ENCODE measurements around the gene RASL12. TPM values are rescaled to one million over a fixed set of nuclear protein-coding genes. Genes with fewer than 3 reads are reported as not detected.

RASL12 gene, protein sequence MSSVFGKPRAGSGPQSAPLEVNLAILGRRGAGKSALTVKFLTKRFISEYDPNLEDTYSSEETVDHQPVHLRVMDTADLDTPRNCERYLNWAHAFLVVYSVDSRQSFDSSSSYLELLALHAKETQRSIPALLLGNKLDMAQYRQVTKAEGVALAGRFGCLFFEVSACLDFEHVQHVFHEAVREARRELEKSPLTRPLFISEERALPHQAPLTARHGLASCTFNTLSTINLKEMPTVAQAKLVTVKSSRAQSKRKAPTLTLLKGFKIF
- total RNA-seq (2022; extraction: Qiagen RNA extraction; ENCODE audit: low read depth) = 0.09 to 0.16 TPM (median 0.11 TPM) in 4 of 5 replicates, not detected in the other

DNA sequence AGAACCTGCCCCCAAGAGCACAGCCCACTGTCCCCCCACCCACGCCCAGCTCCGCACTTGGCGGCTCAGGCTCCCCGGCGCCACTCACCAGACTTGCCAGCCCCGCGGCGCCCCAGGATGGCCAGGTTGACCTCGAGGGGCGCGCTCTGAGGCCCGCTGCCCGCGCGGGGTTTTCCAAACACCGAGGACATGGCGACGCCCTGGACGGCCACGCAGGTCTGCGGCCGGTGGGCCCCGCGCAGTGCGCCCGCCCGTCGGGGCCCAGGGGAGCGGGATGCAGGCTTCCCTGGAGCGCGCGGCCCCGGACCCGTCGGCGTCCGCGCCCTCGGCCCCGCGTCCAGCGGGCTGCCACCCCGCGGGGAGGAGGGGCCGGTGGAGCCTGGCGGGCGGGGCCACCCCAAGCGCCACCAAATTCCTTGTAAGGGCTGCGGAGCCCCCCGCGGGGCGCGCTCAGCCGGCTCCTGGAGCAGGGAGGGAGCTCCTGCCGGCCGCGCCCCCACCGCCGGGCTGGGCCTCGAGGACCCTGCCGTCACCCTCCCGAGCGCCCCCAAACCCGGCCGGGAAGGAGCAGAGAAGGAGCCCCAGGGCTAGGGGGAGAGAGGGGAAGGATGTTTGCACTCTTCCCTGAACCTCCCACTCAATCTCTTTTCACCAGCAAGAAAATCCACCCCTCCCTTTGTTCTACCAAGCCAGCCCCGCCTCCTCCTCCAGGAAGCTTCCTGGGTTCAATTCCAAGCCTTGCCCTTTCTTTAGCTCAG is at the start of gene RASL12:
TSS of gene RASL12 (minus strand) at position 347 of the 758 bp plus-strand sequence. CDS start at position 191, 156 bp downstream.

DNA sequence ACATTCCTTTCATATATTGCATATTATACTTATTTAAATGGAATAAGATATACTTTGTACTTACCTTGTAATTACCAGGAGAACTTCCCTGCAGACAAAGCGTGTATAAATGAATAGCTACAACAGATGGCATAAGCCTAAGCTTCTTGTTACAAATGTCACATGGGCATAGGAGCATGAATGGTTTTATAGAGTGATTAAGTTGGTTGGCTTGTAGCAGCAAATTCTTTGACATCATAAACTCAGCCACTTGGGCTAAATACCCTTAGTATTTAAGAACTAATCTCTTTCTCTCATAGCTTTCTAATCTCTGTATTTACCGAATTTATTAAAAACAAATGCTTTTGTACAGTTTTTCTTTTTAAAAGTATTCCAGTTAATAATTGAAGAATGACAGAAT is 47.3 kb upstream of the RASL12 start, which contains the start of gene UBAP1L:
TSS of gene UBAP1L (minus strand) at position 115 of the 400 bp plus-strand sequence. CDS start 8,985 bp downstream, outside the sequence.

DNA sequence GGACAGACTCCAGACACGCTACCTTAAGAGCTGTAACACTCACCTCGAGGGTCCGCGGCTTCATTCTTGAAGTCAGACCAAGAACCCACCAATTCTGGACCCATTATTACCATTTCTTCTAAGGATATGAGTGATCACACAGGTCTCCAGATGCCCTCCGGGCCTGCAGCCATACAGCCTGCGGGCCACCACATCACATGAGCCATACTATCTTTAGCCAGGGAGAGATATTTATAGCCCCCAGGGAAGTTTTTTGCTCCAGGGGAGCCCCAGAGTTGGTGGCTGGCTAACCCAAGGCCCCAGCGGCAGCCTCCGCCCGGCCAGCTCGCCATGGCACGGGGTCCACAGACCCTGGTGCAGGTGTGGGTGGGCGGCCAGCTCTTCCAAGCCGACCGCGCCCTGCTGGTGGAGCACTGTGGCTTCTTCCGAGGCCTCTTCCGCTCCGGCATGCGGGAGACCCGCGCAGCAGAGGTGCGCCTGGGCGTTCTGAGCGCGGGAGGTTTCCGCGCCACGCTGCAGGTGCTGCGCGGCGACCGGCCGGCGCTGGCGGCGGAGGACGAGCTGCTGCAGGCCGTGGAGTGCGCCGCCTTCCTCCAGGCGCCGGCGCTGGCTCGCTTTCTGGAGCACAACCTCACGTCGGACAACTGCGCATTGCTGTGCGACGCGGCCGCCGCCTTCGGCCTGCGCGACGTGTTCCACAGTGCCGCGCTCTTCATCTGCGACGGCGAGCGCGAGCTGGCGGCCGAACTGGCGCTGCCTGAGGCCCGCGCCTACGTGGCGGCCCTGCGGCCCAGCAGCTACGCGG is 8.9 kb upstream of the RASL12 start, which contains the start of gene KBTBD13:
TSS of gene KBTBD13 (plus strand) at position 261 of the 805 bp plus-strand sequence. CDS start at position 331, 70 bp downstream.

DNA sequence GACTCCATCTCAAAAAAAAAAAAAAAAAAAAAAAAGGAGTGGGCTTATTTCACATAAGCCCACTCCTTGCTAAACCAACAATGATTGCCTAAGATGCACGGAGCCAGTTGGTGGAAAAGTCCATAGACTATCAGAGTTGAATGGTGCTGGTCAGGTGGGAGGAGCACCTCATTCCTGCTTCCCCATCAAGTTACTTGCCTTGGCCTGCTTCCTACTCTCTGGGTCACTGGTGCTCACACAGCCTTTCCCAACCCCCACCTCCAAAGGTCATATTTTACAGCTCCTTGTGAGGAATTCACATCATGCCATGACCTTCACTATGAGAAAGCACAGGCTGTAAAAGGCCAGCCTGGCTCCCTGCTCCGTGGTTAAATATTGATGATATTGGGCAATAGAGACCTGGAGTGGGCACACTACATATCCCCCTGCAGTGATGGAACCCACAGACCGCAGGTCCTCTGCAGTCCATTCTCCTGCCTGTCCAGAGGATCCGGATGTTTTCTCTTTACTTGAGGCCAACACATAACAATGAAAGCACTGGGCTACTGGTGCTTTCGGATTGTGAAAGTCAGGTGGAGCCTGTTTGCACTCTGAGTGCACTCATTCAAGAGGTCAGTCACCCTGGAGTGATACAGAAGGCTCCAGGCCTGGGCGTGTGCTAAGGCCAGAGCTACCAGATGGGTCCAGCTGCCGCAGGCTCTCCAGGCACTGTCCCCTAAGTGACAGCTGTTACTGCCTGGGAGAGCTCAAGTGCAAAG is 22.9 kb downstream of the RASL12 start, which contains the start of gene SLC51B:
TSS of gene SLC51B (plus strand) at position 664 of the 758 bp plus-strand sequence. CDS start 4,618 bp downstream, outside the sequence.

DNA sequence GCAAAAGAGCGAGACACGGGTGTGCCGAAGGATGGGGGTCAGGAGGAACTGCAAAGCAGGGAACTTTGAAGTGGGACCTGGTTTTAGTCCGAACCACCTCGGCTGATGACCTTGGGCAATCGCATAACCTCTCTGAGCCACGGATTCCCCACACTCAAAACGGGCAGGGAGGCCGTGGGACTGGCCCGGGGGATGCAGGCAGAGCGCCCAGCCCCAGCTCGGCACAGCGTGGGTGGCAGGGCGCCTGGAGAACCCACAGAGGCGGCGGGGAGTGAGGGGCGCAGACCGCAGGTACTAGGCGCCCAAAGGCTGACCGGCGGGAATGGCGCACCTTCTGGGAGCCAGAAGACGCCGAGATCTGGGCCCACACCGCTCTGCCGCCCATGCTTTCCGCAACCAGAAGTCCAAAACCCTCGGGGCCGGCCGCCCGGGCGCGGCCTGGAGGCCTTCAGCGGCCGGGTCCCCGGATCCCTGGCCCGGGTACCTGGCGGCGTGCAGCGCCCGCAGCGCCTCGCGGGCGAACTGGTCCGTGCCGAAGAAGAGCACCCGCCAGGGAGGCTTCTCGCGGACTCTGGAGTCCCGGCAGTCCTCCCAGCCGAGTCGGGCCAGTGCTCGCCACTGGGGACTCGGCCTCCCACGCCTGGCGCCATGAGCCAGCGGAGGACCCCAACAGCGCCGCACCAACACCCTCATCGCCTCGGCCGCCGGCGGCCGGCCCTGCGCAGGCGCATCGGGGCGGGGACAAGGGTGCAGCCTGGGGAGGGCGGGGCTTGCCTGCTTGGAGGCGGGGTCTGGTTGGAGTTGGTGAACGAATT is 38.7 kb downstream of the RASL12 start, which contains the start of gene MTFMT:
TSS of gene MTFMT (minus strand) at position 719 of the 815 bp plus-strand sequence. CDS start at position 693, 26 bp downstream.

Other genes starting within 250 kb of the RASL12 start
- 16.2 to 23.1 TPM (median 20.2 TPM) in 5 replicates for gene PIF1, start 242.3 kb downstream of the RASL12 start, total RNA-seq (2022; extraction: Qiagen RNA extraction; ENCODE audit: low read depth)
- 6.1 to 7.3 TPM (median 6.6 TPM) in 5 replicates for gene PLEKHO2, start 226.1 kb downstream of the RASL12 start, total RNA-seq (2022; extraction: Qiagen RNA extraction; ENCODE audit: low read depth)
- gene ANKDD1A, start 156.1 kb downstream of the RASL12 start, total RNA-seq (2022; extraction: Qiagen RNA extraction; ENCODE audit: low read depth) = 1.5 to 1.9 TPM (median 1.8 TPM) in 5 replicates
- 110 to 132 TPM (median 123 TPM) in 5 replicates for gene SPG21, start 78.1 kb downstream of the RASL12 start, total RNA-seq (2022; extraction: Qiagen RNA extraction; ENCODE audit: low read depth)
- 23.6 to 29.5 TPM (median 27.4 TPM) in 5 replicates for gene MTFMT, start 38.4 kb downstream of the RASL12 start, total RNA-seq (2022; extraction: Qiagen RNA extraction; ENCODE audit: low read depth)
- 10.3 to 14.3 TPM (median 12.6 TPM) in 5 replicates for gene SLC51B, start 22.6 kb downstream of the RASL12 start, total RNA-seq (2022; extraction: Qiagen RNA extraction; ENCODE audit: low read depth)
- gene KBTBD13, start 8.8 kb upstream of the RASL12 start, total RNA-seq (2022; extraction: Qiagen RNA extraction; ENCODE audit: low read depth) = not detected in 5 replicates
- gene UBAP1L, start 47.2 kb upstream of the RASL12 start, total RNA-seq (2022; extraction: Qiagen RNA extraction; ENCODE audit: low read depth) = 0.59 to 1.3 TPM (median 0.87 TPM) in 5 replicates
- 25.7 to 29.9 TPM (median 26.4 TPM) in 5 replicates for gene PDCD7, start 65.8 kb upstream of the RASL12 start, total RNA-seq (2022; extraction: Qiagen RNA extraction; ENCODE audit: low read depth)
- gene CLPX, start 117.4 kb upstream of the RASL12 start, total RNA-seq (2022; extraction: Qiagen RNA extraction; ENCODE audit: low read depth) = 35.8 to 67.3 TPM (median 45.5 TPM) in 5 replicates
- gene CILP, start 143.5 kb upstream of the RASL12 start, total RNA-seq (2022; extraction: Qiagen RNA extraction; ENCODE audit: low read depth) = 0.03 to 0.06 TPM (median 0.04 TPM) in 4 of 5 replicates, not detected in the other
- 9.1 to 11.3 TPM (median 10.5 TPM) in 5 replicates for gene PARP16, start 218.9 kb upstream of the RASL12 start, total RNA-seq (2022; extraction: Qiagen RNA extraction; ENCODE audit: low read depth)
- not detected in 5 replicates for gene RNU5A-1, start 228.1 kb upstream of the RASL12 start, total RNA-seq (2022; extraction: Qiagen RNA extraction; ENCODE audit: low read depth)
- not detected in 5 replicates for gene RNU5B-1, start 236.7 kb upstream of the RASL12 start, total RNA-seq (2022; extraction: Qiagen RNA extraction; ENCODE audit: low read depth)